ENCODE results near the gene TNFSF11. TPM values are rescaled to one million over a fixed set of nuclear protein-coding genes. Genes with fewer than 3 reads are reported as not detected.

TNFSF11 gene
- total and polyA plus RNA-seq, 4 donors: 0.15 to 0.40 (median 0.22) TPM; not detected in 1

DNA sequence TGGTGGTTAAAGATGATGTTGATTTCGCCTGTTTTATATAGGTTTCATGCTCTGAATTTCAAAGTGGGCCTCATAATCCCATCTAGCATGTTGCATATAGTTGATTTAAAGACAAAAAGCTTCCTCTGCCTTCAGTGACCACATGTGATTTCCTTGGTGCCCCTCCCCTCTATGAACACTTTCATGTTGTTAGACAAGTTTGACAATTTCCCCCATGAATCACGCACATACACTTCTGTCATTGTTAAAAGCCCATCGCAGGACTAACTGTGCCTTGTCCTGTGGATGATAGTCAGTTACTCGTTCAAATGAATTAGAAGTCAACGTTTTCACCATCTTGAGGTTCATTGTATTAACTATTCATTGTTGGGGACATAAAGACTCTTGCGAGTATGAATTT is 6.7 kb downstream of the TNFSF11 start:
- no peaks in the 10 kb centered on the region for H3K9me3 ChIP-seq (ENCODE audit: control insufficient read depth, insufficient read depth, low read length)
- no peak for DNase-seq (ENCODE audit: low read depth in 4 of 6, low spot score in 6 of 6)
- peaks cover 8% of the 10 kb centered on the region for H3K27me3 ChIP-seq (ENCODE audit: control insufficient read depth, insufficient read depth, low read length)
- WGBS (ENCODE audit: insufficient coverage): no CpG with 5 or more reads among the region's 6 CpGs
- H3K4me3 ChIP-seq (ENCODE audit: low read depth, low read length): no peak overlapping the region
- H3K4me1 ChIP-seq (ENCODE audit: control insufficient read depth, insufficient read depth, low read length): no peaks in the 10 kb centered on the region
- H3K36me3 ChIP-seq (ENCODE audit: control insufficient read depth, insufficient read depth, low read length): no peaks in the 10 kb centered on the region
- no peak overlapping the region for H3K27ac ChIP-seq (ENCODE audit: low read depth, low read length)

DNA sequence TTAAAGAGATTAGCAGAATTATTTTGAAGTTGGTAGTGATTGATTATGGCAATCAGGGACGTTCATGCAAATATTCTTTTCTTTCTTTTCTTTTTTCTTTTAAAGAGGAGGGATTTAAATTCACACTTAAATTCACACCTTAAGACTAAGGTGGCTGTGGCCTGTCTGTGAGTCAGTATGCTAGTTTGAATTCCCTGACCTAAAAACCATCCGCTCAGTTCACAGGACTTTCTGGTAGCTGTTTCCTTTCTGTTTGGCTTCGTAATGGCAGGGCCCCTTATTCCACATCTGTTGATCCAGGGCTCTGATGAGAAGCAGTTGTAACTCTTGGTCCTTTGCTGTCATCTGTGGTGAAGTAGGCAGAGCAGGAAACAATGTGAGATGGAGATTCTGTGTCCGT is 7.5 kb downstream of the TNFSF11 start:
- no CpG with 5 or more reads among the region's 4 CpGs for WGBS (ENCODE audit: insufficient coverage)
- Histone ChIP-seq H3K4me1 (ENCODE audit: control insufficient read depth, insufficient read depth, low read length) (no peaks in the 10 kb centered on the region), H3K27me3 (ENCODE audit: control insufficient read depth, insufficient read depth, low read length) (peaks cover 2% of the 10 kb centered on the region), H3K27ac (ENCODE audit: low read depth, low read length) (no peak overlapping the region), H3K4me3 (ENCODE audit: low read depth, low read length) (no peak overlapping the region), H3K9me3 (ENCODE audit: control insufficient read depth, insufficient read depth, low read length) (no peaks in the 10 kb centered on the region), H3K36me3 (ENCODE audit: control insufficient read depth, insufficient read depth, low read length) (no peaks in the 10 kb centered on the region)
- DNase-seq (ENCODE audit: low read depth in 4 of 6, low spot score in 6 of 6): no peak

DNA sequence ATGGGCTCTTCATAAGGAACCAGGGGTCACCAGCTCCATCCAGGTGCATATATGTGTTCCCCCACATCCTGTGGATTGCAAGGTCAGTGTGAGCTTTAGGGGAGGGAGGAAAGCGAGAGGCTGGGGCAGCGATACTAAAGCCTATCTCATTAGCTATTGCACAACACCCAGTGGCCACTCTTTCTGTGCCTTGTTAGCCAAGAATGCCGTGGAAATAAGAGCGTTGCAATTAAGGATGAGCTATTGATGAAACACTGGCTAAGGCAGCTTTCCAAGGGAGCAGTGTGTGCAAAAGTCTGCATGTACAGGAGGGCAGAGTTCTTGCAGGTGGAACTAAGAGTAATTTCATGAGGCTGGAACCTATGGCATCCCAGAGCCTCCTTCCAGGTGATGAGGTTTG is 17.6 kb downstream of the TNFSF11 start:
- H3K27ac ChIP-seq (ENCODE audit: low read depth, low read length): no peak overlapping the region
- no peak overlapping the region for H3K4me3 ChIP-seq (ENCODE audit: low read depth, low read length)
- 79% methylated on average over 2 of the region's 4 CpGs for WGBS (ENCODE audit: insufficient coverage)
- no peaks in the 10 kb centered on the region for H3K4me1 ChIP-seq (ENCODE audit: control insufficient read depth, insufficient read depth, low read length)
- H3K27me3 ChIP-seq (ENCODE audit: control insufficient read depth, insufficient read depth, low read length): no peaks in the 10 kb centered on the region
- H3K9me3 ChIP-seq (ENCODE audit: control insufficient read depth, insufficient read depth, low read length): no peaks in the 10 kb centered on the region
- DNase-seq (ENCODE audit: low read depth in 4 of 6, low spot score in 6 of 6): no peak
- H3K36me3 ChIP-seq (ENCODE audit: control insufficient read depth, insufficient read depth, low read length): no peaks in the 10 kb centered on the region

DNA sequence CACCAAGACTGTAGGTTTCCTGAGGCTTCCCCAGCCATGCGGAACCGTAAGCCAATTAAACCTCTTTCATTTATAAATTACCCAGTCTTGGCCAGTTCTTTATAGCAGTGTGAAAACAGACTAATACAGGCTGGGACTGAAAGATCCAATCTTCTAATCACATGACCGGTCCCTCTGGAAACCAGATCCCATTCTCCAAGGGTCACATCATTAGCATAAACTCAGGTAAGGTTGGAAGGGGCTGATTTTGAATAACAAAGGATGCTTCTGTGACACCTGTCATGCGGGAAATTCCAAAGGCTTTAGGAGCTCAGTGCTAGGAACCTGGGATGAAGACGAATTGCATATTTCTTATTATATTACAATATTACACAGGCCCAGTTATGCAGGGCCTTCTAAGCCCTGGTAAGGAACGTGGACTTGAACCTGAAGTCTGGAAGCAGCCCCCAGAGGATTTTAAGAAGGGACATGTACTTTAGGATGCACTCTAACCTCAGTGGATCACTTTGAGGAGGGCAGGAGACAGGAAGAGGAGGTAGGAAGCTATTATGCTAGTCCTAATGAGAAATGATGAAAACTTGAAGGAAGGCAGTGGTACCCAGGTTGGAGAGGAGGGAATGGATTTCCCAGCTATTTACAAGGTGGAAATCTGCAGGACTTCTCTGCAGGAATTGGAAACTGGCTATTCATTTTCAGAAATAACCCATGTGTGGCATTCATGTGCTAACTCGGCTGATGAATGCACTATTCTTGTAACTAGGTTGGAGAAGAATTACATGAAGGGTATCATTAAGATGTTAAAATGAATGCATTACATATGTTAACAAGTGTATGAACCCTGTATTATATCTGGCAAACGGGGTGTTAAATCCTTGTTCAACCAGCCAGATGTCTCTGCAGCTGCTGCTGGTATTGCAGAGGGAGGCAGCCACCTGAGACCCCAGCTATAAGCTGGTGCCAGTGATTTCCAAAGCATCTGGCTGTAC is 19.3 kb downstream of the TNFSF11 start:
- H3K4me1 ChIP-seq (ENCODE audit: control insufficient read depth, insufficient read depth, low read length): no peaks in the 10 kb centered on the region
- no peaks in the 10 kb centered on the region for H3K36me3 ChIP-seq (ENCODE audit: control insufficient read depth, insufficient read depth, low read length)
- H3K9me3 ChIP-seq (ENCODE audit: control insufficient read depth, insufficient read depth, low read length): no peaks in the 10 kb centered on the region
- 37% methylated on average over 2 of the region's 8 CpGs for WGBS (ENCODE audit: insufficient coverage)
- H3K27ac ChIP-seq (ENCODE audit: low read depth, low read length): no peak overlapping the region
- no peak overlapping the region for H3K4me3 ChIP-seq (ENCODE audit: low read depth, low read length)
- no peaks in the 10 kb centered on the region for H3K27me3 ChIP-seq (ENCODE audit: control insufficient read depth, insufficient read depth, low read length)
- peak in 2 of 6 donors; percentile 10 to 73 for DNase-seq (ENCODE audit: low read depth in 4 of 6, low spot score in 6 of 6)

DNA sequence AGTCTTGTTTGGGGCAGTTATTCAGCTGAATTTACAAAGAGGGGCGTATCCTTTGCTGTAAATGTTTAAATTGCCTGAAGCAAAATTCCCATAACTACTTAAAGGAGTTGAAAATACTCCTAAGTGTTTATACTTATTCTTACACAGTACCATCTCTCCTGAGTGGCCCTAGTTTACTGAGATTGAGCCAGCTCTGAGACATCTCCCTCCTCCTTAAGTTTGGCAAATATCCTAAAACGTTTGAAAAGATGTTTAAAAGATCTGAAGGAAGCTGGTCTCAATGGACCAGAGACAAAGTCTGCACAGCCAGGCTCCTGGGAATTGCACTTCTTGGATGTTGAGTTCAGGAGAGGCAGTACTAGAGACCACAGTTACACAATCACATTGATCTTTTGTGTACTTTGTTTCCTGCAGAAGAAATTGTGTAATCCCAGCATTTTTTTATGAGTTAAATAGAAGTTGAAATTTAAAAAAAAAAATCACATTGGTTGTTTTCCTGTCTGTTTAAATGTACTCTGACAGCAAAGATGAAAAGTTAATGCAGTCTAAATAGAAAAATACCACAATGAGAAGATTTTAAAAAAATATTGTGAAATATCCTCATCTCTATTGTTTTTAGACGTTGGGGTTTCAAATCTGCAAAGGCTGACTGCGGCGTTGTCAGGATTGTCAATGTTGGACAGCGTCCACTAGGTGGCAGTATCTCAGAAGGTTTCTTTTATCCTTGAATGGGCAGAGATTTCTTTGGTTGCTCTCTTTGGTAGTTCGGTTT is 20.7 kb downstream of the TNFSF11 start:
- Histone ChIP-seq H3K9me3 (ENCODE audit: control insufficient read depth, insufficient read depth, low read length) (no peaks in the 10 kb centered on the region), H3K36me3 (ENCODE audit: control insufficient read depth, insufficient read depth, low read length) (no peaks in the 10 kb centered on the region), H3K27me3 (ENCODE audit: control insufficient read depth, insufficient read depth, low read length) (no peaks in the 10 kb centered on the region), H3K4me3 (ENCODE audit: low read depth, low read length) (no peak overlapping the region), H3K4me1 (ENCODE audit: control insufficient read depth, insufficient read depth, low read length) (no peaks in the 10 kb centered on the region), H3K27ac (ENCODE audit: low read depth, low read length) (no peak overlapping the region)
- DNase-seq (ENCODE audit: low read depth in 4 of 6, low spot score in 6 of 6): peak; percentile 38 to 94 (median 64)
- no CpG with 5 or more reads among the region's 7 CpGs for WGBS (ENCODE audit: insufficient coverage)

DNA sequence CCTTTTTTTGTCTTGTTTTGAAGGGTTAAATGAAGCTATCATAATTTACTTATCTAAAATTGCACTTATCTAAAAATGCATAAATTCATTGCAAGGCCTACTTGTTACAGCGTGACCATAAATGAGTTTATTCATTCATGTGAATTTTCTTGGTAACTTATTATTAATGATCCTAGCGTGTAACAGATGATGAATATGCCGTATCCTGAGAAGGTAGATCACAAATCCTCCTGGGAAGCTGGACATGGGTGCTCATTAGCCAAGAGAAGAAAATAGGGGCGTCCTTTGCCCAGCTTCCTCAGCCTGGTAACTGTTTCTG is 21.3 kb downstream of the TNFSF11 start:
- H3K4me3 ChIP-seq (ENCODE audit: low read depth, low read length): no peak overlapping the region
- WGBS (ENCODE audit: insufficient coverage): 18% methylated on average over 1 of the region's 4 CpGs
- no peaks in the 10 kb centered on the region for H3K4me1 ChIP-seq (ENCODE audit: control insufficient read depth, insufficient read depth, low read length)
- DNase-seq (ENCODE audit: low read depth in 4 of 6, low spot score in 6 of 6): no peak
- H3K27me3 ChIP-seq (ENCODE audit: control insufficient read depth, insufficient read depth, low read length): no peaks in the 10 kb centered on the region
- no peaks in the 10 kb centered on the region for H3K9me3 ChIP-seq (ENCODE audit: control insufficient read depth, insufficient read depth, low read length)
- no peak overlapping the region for H3K27ac ChIP-seq (ENCODE audit: low read depth, low read length)
- H3K36me3 ChIP-seq (ENCODE audit: control insufficient read depth, insufficient read depth, low read length): no peaks in the 10 kb centered on the region

DNA sequence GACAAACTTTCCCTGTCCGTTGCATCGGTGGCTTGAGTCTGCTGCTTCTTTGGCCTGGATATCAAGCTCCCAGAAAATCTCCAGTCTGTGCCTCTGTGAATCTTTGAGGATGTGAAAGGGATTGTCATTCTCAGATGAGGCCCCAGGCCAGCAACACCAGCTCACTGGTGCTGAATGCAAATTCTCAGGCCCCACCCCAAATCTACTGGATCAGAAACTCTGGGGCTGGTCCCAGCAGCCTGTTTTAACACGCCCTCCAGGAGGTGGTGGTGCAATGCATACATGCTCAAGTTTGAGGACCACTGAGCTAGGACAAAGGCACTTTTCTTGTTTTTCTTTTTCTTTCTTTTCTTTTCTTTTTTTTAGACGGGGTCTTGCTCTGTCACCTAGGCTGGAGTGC is 23.6 kb downstream of the TNFSF11 start:
- H3K4me1 ChIP-seq (ENCODE audit: control insufficient read depth, insufficient read depth, low read length): no peaks in the 10 kb centered on the region
- H3K4me3 ChIP-seq (ENCODE audit: low read depth, low read length): no peak overlapping the region
- H3K9me3 ChIP-seq (ENCODE audit: control insufficient read depth, insufficient read depth, low read length): no peaks in the 10 kb centered on the region

DNA sequence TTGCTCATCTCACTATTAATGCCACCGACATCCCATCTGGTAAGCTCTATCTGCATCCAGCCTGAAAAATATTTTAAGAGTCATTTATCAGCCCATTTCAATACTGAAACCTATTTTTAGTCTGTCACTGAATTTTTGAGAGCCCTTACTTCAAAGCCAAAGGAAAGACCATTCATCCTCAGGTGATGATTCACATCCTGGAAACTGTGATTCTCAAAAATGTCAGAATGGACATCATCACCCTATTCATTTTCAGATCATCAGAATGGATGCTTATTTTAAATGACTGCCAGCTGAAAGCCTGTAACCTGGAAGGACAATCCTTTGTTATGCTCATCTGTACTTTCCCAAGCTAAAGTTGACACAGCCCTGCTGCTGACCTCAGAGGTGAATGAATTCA is 27.0 kb downstream of the TNFSF11 start:
- H3K27me3 ChIP-seq (ENCODE audit: control insufficient read depth, insufficient read depth, low read length): no peaks in the 10 kb centered on the region
- H3K27ac ChIP-seq (ENCODE audit: low read depth, low read length): no peak overlapping the region
- H3K4me3 ChIP-seq (ENCODE audit: low read depth, low read length): no peak overlapping the region
- H3K4me1 ChIP-seq (ENCODE audit: control insufficient read depth, insufficient read depth, low read length): no peaks in the 10 kb centered on the region
- 100% methylated on average over 1 of the region's 1 CpG for WGBS (ENCODE audit: insufficient coverage)
- no peaks in the 10 kb centered on the region for H3K36me3 ChIP-seq (ENCODE audit: control insufficient read depth, insufficient read depth, low read length)
- no peaks in the 10 kb centered on the region for H3K9me3 ChIP-seq (ENCODE audit: control insufficient read depth, insufficient read depth, low read length)
- no peak for DNase-seq (ENCODE audit: low read depth in 4 of 6, low spot score in 6 of 6)

More for the DNA sequence above, 23.6 kb downstream of the TNFSF11 start:
- Histone ChIP-seq H3K36me3 (ENCODE audit: control insufficient read depth, insufficient read depth, low read length) (no peaks in the 10 kb centered on the region), H3K27me3 (ENCODE audit: control insufficient read depth, insufficient read depth, low read length) (no peaks in the 10 kb centered on the region), H3K27ac (ENCODE audit: low read depth, low read length) (no peak overlapping the region)
- DNase-seq (ENCODE audit: low read depth in 4 of 6, low spot score in 6 of 6): no peak
- WGBS (ENCODE audit: insufficient coverage): 76% methylated on average over 4 of the region's 4 CpGs

DNA sequence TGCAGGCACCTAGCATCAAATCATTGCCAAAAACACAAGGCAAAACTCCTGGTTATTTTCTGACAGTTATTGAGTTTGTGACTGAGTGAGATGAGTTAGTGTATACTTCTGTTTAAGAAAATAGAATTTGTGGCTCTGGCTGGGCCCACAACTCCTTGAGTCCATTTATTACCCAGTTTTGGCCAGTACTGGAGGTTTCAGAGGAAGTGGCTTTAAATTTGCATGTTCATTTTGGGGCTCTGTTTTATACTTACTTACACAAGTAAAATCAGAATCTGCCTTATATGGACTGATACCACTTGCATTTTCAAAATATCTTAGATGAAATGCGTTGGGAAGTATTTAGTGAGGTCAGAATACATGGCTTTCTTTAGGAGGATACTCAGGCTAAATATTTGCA is 29.0 kb downstream of the TNFSF11 start:
- no peaks in the 10 kb centered on the region for H3K9me3 ChIP-seq (ENCODE audit: control insufficient read depth, insufficient read depth, low read length)
- WGBS (ENCODE audit: insufficient coverage): no CpG with 5 or more reads among the region's 1 CpG
- DNase-seq (ENCODE audit: low read depth in 4 of 6, low spot score in 6 of 6): no peak
- no peak overlapping the region for H3K4me3 ChIP-seq (ENCODE audit: low read depth, low read length)
- no peaks in the 10 kb centered on the region for H3K36me3 ChIP-seq (ENCODE audit: control insufficient read depth, insufficient read depth, low read length)
- H3K4me1 ChIP-seq (ENCODE audit: control insufficient read depth, insufficient read depth, low read length): no peaks in the 10 kb centered on the region
- no peak overlapping the region for H3K27ac ChIP-seq (ENCODE audit: low read depth, low read length)
- H3K27me3 ChIP-seq (ENCODE audit: control insufficient read depth, insufficient read depth, low read length): no peaks in the 10 kb centered on the region

Measured in spinal cord (tissue), 10 donors.